OCI-LY3 (cell line): ENCODE data around the gene BATF.

ENCODE experiments used
- EZH2phosphoT487 ChIP-seq: fragments of 200-600 bp; shearing (Covaris generic); IDR thresholded peaks from 2 replicates; pipeline ENCODE4 v1.6.1; 2018; ENCODE audit warnings: antibody characterized with exemption, mixed run types, low read depth
- TF ChIP-seq, protein P1 (sequence below): fragments of 200-600, 300-600 bp; sonication (generic); IDR thresholded peaks from 2 replicates; pipeline ENCODE4 v1.5.1; 2014; ENCODE audit warnings: antibody characterized with exemption, low read length, low read depth

DNA sequence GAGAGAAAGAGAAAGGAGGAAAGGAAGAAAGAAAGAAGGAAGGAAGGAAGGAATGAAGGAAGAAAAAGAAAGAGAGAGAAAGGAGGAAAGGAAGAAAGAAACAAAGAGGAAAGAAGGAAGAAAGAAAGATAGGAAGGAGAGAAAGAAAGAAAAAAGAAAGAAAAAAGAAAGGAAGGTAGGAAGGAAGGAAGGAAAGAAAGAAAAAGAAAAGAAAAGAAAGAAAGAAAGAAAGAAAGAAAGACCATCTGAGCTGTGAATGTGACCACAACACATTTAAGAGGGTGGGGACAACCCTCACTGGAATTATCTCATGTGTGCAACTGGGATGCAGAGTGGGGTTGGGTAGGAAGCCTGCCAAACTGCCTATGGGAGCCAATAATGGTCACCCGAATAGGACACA, 36.0 kb upstream of the BATF start:
- TF ChIP-seq, protein P1, sequence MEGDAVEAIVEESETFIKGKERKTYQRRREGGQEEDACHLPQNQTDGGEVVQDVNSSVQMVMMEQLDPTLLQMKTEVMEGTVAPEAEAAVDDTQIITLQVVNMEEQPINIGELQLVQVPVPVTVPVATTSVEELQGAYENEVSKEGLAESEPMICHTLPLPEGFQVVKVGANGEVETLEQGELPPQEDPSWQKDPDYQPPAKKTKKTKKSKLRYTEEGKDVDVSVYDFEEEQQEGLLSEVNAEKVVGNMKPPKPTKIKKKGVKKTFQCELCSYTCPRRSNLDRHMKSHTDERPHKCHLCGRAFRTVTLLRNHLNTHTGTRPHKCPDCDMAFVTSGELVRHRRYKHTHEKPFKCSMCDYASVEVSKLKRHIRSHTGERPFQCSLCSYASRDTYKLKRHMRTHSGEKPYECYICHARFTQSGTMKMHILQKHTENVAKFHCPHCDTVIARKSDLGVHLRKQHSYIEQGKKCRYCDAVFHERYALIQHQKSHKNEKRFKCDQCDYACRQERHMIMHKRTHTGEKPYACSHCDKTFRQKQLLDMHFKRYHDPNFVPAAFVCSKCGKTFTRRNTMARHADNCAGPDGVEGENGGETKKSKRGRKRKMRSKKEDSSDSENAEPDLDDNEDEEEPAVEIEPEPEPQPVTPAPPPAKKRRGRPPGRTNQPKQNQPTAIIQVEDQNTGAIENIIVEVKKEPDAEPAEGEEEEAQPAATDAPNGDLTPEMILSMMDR, result no peak
- no peak for TF ChIP-seq EZH2phosphoT487
